Activated CD4-positive, CD25-positive, alpha-beta regulatory T cell treated with anti-CD3 and anti-CD28 coated beads, Interleukin-2, amount 50 U/mL, for 24 hours (primary cell): ENCODE data around the gene PSMB7.
"Not testable (repeated sequence)": the region's sequence is repeated elsewhere in the genome, so short reads cannot be mapped to it uniquely, and the experiment has no call there.

Source experiments
- ATAC-seq, 2 donors: fragments of 150-1000 bp; cut with Tn5 transposase; one replicate each; pipeline ENCODE4 v1.10.0; 2021; ENCODE audit warnings: mild to moderate bottlenecking in 1 of 2, moderate library complexity in 1 of 2

Gene PSMB7

DNA sequence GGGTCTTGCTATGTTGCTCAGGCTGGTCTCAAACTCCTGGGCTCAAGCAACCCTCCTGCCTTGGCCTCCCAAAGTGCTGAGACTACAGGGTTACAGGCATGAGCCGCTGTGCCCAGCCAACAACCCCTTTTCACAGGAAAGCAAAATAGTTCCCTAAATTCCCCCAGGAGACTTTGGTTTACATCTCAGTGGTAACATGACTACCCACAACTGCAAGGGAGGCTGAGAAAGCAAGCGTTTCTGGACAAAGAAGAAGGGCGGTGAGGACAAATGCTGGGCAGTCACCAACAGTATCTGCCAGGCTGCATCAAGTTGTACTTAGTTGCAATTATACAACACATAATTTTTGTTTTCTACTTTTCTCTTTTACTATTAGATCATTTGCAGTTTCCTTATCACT lies 27.6 kb upstream of the PSMB7 start:
- no peak for ATAC-seq

DNA sequence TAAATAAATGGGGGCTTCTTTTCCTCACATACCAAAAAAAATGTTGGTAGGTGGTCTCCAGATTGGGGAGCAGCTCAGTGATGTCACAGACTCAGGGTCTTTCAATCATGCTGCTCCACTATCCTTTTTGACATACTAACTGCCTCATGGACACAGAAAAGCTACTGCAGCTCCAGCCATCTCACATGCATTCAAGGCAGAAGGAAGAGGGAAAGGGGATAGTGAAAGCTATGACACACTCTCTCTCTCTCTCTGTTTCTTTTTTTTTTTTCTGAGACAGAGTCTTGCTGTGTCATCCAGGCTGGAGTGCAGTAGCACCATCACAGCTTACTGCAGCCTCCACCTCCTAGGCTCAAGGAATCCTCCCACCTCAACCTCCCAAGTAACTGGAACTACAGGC lies 27.1 kb upstream of the PSMB7 start:
- no peak for ATAC-seq

DNA sequence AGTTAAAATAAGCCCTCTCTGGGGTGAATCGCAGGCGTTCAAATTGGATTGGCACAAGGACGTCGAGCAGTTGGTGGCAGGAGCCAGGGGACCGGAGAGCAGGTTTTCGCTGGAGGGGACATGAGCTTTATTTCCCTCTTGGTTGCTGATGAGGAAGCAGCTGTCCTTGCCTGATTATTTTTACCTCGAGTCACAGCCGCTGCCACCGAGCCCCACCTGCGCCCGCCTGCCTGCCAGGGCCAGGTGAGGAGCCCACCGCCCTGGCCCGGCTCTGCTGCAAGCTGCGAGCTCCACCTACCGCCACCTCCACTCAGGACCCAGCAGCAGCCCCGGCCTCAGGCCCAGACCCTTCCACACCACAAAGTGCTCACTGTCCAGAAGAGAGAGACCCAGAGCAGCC lies 26.0 kb upstream of the PSMB7 start:
- no peak for ATAC-seq

DNA sequence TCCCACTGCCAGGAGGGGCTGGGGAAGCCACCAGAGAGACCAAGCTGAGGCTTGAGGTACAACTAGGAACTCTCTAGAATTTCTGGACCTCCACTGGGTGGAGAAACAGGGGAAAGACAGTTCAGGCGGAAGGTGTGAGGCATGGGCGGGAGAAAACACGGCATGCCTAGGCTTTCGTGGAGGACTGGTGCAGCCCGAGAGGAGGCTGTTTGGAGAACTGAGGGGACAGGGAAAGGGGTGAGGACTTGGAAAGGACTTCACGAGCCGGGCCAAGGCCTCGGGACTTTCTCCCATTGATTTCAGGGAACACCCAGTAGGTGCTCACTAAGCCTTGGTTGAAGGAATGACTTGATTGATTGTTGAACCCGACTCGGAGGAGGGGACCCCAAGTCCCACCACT lies 25.5 kb upstream of the PSMB7 start:
- no peak for ATAC-seq

DNA sequence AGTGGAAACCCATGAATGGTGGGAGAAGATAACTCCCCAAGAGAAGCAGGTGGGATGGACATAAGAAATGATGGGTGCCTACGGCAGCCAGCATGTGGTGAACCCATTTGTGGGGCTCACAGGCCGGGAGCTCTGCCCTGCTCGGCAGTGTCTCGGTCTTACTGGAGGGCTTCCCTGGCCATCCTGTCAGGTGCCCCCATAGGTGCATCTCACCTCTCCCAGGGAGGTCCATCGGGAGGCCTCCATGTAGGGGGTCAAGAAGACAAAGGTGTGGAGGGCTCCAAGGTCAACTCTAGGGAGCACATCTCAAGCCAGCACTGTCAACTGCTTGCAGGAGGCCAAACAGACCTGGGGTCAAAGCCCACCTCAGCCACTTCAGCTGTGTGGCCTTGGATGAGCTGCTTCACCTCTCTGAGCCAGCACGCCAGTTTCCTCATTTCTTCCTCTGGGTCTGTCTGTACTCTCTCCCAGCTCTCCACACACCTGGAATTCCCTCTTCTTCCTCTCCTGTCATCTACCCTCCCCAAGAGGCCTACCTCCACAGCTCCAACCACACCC lies 24.5 kb upstream of the PSMB7 start:
- no peak for ATAC-seq

DNA sequence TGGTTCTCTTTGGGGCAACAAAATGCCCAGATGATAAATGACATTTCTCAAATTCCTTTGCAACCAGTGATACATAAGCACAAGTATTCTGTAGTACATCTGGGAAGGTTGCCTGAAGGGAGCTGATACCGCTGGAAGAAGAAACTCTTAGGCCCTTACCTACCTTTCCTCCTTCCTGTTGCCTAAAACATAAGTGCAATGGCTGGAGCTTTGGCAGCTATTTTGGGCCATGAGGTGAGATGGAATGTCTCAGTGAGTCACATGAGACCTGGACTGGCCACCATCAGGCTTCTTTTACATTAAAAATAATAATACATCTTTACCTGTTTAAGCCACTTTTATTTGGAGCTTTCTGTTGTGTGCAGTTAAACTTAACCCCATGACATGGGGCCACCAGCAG lies 23.8 kb upstream of the PSMB7 start:
- no peak for ATAC-seq

DNA sequence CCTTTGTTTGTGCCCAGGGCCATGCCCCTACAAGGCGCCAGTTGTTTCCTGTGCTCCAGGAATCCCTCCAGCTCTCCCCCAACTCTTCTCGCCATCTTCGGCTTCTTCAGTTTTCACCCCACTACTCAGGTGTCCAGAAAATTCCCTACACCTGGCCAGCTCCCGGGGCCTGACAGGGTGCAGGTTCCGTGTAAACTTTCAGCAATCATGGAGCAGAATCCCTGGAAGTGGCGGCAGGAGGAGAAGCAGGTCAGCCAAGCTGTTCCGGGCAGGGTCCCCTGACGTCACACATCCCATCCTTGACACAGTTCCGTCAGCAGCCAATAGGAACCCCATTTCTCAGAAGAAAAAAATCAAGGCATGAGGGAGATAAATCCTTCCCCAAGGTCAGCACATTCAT lies 22.8 kb upstream of the PSMB7 start:
- no peak for ATAC-seq

DNA sequence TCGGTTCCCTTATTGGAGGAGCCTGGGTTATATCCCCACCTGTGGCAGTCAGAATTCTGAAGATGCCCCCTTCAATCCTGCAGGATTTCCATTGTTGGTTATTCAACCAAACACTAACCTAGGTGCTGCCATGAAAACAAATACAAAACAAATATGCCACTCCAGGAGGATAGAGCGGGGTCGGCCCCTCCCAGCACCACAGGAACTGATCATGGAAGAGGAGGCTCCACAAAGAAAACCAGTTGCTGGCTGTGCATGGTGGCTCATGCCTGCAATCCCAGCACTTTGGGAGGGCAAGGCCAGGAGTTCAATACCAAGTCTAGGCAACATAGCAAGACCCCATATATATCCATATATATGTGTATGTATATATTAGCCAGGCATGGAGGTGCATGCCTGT lies 21.8 kb upstream of the PSMB7 start:
- no peak for ATAC-seq

DNA sequence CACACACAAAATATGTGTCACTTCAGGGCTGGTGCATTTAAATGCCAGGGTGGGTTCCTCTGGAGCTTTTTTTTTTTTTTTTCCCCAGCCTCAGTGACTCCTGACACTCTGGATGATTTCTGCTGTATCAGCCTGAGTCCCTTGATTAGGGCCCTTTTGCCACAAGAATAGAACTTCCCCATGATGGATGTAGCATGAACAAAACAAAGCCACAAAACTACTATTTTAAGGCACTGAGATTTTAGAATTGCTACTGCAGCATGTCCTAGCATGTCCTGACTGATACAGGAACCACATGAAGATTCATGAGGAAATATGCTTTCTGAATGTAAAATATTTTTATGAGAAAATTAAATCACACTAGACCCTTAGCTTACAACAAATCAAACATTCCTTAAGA lies 21.1 kb upstream of the PSMB7 start:
- no peak for ATAC-seq

DNA sequence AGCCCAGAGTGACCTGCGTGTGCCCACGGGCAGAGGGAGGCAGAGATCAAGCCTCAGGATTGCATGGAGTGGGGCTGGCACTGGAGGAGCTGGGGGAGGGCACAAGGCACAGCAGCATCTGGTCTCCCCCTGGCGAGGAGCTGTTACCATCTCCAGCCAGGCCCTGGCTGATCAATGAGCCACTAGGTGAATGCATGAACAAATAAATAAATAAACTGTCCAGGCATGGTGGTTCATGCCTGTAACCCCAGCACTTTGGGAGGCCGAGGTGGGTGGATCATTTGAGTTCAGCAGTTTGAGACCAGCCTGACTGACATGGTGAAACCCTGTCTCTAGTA lies 14.3 kb upstream of the PSMB7 start:
- ATAC-seq: no peak

DNA sequence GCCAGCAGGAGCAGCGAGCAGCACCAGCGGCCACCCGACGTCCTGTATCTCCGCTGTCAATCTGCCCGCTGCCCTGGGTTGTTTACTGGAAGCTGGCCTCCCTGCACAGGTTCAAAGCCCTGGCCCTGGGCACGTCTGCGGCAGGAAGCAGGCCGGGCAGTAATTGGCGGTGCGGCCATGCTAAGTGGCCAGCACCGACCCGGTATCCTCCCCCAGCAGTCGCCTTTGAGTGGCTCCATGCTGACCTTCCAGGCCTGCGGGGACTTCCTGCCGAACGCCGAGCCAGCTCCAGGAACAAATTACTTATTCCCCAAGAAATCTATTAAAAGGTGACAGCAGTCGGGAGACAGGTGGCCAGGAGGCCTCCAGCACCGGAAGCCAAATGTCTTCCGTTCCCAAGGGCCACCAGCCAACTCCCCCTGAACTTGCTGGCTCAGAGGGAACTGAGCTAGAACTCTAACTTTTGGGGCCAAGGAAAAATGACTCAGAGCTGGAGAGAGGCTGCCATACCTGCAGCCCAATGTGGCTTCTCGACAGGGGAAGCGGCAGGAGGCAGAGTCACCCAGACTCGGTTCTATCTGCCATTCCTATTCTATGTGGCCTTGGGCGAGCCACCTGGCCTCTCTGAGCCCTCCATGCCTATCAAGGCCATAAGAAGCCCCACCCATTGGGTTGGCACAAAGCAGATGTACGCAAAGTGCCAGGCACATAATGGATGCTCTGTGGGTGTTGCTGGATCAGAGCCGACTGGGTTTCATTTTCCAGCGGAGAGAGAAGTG lies 13.7 kb upstream of the PSMB7 start:
- ATAC-seq: no peak

DNA sequence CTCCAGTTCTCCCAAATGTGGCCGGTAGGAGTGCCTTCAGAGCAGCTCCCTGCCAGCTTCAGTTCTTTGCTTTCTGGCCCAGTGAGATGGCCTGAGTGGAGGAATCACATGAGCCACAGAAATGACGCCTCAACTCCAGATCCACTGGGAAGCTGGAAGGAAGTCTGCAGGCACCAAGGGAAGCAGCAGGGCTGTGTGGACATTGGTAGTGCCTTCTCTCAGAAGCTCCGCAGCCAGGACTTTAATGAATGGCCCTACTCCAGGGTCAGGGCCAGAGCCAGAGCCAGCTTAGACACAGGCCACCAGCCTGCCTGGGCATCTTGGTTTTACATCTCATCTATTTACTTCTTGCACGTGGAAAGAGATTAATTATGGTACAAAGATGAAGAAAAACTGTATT lies 12.0 kb upstream of the PSMB7 start:
- no peak for ATAC-seq

DNA sequence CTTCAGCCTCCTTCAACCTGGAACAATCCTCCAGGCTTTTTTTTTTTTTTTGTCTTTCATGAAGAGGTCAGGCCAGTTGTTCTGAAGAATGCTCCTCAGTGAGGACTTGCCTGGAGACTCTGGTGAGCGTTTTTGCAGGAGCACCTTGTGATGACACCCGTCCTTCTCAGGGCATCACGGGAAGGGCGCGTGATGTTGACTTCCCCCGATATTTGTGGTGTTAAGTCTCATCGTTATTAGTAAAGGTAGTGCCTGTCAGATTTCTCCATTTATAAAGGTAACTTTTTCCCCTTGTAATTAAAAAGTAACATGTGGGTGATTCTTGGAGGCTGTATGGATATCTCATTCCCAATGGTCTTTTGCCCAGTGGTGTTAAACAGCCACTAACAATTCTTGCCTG lies 11.1 kb upstream of the PSMB7 start:
- no peak for ATAC-seq

DNA sequence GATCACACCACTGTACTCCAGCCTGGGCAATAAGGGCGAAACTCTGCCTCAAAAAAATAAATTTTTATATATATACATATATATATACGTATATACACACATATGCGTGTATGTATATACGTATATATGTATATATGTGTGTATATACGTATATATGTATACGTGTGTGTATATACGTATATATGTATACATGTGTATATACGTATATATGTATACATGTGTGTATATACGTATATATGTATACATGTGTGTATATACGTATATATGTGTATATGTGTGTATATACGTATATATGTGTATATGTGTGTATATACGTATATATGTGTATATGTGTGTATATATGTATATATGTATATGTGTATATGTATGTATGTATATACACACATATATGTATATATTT lies 10.5 kb upstream of the PSMB7 start:
- ATAC-seq: not testable (repeated sequence)

DNA sequence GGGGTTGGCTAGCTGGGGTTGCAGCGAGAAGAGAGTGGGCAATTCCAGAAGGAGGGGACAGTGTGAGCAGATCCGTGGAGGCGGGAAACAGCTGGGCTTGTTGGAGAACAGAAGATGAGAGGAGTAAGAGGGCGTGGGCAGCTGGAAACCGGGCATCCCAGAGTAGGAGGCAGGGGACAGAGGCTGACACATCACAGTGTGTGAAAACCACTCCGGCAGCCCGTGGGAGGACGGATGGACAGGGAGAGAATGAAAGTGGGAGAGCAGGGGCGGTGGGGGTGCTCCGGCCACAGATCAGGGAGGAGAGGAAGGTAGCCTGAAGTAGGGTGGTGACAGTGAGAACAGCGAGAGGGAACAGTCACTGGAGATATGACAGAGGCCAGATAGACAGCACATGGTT lies 8.3 kb upstream of the PSMB7 start:
- no peak for ATAC-seq

DNA sequence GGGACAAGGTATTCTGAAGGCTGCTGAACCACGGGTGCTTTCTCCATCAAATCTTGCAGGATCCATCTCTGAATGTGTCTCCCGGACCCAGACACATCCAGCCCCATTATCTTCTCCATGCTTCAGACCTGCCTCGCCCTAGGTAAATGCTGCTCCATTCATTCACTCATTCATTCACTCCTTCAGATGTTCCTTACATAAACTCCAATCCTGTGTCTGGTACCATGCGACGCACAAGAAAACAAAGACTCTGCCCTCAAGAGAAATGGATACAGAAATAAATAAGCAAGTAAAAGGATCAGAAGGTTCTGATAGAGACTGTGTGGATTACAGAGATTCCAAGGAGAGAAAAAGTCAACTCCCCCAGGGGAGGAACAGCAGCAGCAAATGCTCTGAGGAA lies 7.9 kb upstream of the PSMB7 start:
- ATAC-seq: no peak

DNA sequence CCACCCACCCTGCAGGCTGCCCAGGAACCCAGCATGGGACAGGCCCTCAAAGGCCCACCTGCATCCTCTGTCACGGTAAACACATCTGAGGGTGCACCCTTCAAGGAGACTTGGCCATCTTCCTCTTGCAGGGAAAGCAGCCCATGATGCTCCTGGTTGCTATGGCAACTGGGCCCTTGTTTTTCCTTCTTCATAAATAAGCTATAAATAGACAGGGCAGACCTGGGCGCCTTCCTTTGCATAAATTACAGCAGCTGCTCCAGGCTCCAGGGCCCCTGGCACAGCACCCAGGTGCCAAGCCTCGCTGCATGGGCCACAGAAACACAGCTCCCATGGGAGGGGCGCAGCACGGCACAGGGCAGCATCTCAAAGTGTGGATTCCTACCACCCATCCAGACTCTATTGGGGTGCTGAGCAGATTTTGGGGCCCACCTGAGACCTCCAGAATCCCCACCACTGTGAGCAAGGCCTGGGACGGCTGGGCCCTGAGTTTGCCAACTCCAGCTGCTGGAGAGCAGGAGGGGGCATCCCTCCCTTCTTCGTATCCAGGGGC lies 5.8 kb upstream of the PSMB7 start:
- no peak for ATAC-seq

DNA sequence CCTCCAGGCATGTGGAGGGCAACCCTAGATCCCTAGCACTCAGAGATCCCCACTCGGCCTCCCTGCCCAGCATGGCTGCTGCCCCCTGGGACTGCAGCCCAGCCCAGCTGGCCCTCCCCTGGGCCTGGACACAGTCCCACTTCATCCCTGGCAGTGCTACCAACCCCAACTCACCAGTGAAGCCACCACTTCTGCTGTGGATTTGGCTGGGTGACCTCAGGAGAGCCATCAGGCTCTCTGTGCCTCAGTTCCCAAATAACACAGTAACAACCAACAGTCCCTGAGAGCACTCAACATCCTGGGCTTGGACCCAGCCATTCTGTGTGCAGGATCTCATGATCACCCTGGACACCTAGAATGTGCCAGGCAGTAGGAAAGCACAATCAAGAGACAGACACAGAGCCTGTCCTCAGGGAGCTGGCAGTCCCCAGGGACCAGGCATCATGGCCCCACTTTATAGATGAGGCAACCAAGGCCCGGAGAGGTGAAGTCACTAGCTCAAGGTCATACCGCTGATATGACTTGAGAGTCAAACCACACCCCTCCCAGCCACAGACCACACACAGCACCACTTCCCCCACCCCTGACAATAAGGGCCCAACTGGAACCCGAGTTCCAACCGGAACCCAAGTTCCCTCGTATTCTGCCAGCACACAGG lies 4.7 kb upstream of the PSMB7 start:
- no peak for ATAC-seq

DNA sequence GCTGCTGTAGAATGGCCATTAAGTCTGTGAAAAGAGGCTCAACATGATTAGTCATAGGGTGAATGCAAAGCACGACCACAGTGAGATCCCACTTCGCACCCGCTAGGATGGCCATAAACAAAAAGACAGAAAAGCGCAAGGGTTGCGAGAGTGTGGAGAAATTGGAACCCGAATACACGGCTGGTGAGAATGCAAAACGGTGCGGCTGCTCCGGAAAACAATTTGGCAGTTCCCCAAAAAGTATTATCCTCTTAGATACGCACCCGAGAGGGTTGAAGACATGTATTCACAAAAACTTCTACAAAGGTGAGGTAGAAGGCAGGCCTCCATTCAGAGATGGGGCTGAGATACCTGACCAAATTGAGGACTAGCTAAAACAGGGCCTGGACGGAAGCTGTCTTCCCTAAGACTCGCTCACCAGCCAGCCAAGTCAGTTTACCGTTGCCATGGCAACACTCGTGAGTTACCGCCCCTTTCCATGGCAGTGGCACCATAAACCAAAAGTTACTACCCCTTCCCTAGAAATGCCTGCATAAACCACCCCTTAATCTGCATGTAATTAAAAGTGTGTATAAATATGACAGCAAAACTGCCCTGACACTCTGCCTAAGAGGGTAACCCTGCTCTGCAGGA lies 726 bp upstream of the PSMB7 start:
- ATAC-seq: no peak

DNA sequence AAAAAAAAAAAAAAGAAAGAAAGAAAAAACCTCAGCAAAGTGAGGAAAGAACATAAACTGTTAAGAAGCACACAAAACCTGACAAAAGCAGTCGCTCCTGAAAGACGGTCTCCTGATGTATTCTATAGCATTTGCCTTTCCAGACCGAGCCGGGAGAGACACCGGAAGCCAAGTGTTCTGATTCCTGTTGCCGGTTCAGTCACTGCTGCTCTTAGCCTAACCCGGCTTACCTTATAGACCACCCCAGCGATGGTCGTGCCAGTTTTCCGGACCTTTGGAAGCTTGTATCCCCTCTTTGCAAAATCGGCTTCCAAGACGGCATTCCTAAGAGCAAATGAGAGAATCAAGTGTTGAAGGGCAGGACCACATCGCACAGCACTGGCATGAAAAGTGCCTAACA lies 630 bp downstream of the PSMB7 start:
- ATAC-seq: no peak

DNA sequence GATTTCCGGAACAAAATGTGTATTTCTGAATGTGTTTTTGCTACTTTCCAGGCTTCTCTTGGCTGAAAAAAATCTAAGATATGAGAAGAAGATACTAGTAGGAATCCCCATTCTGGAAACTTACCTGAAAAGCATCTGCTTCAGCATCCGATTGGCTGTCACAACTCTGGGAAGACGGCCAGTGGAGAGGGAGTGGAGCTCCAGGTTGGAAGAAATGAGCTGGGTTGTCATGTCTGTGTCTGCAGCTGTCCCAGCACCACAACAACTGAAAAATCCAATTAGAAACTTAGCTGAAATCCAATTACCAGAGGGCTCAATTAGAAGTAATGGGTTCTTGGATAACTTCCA lies 3.0 kb downstream of the PSMB7 start:
- no peak for ATAC-seq

DNA sequence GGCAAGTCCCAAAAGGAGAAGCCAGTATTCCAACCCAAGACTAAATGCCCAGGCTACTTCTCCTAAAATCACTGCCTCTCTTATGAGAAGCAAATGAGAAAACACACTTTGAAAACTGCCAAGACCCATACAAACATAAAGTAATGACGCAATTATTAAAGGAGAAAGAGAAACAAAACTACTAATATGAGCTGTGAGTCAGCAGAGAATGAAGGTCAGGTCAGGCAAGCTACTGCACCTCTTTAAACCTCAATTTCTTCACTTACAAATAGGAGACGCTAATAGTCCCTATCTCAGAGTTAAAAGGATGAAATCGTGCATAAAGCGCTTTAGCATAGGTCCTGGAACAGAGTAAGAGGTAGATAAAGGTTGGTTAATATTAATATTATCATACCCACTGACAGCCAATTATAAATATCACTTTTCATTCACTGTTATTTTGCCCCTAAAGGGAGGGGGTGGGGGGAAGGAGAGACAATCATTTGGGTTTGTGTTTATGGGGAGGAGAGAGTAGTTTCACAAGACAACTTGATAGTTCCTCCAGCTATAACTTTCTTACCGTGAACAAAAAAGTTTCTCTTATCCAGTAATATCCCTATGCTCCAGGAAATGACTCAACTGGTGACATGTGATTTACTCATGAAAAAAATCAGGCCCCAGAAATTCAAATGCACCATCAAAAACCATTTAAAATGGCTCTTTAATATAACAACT lies 3.6 kb downstream of the PSMB7 start:
- ATAC-seq: no peak

DNA sequence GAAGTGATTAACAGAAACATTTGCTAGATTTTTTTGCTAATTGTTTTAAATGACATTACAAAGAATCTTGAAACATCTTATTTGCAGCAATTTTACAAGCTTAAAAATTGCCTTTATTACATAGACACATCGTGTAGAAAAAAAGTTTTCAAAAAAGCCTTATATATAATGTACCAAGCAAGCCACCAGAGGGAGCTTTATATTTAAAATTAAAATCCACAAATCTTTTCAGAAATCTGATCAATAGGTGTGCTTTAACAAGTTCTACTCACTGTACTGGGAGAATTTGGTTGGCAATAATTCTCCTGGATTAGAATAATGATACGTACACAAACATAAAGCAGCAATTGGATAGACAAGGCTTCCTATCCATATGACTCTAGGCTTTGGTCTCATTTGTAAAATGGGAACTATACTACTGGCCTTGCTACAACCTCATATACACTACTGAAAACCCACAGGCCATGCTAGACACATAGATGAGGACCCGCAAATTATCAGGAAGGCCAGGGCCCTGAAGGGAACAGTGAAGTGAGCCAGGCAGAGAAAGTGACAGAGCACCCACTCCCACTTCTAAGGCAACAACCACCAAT lies 4.8 kb downstream of the PSMB7 start:
- no peak for ATAC-seq
